IMR-90 (cell line): ENCODE measurements around the gene ERMAP. TPM values are rescaled to one million over a fixed set of nuclear protein-coding genes. Genes with fewer than 3 reads are reported as not detected.

ENCODE experiments used
- ATAC-seq: fragments of 200-7000 bp; cut with Tn5 transposase; 2 replicates; pipeline ENCODE4 v1.9.1; 2020; ENCODE audit warnings: low read depth, mild to moderate bottlenecking, moderate library complexity
- BruUV-seq: library from RNA; stranded (reverse); fragments of 400-500 nt; replicated peaks from 2 replicates; lab custom pipeline; 2021; lab: Mats Ljungman, UMichigan
- CTCF ChIA-PET: fragments of 300-600 bp; formaldehyde crosslinking; extraction: SDS; loops from one replicate; lab custom pipeline; 2021; ENCODE audit warnings: antibody characterized with exemption; lab: Yijun Ruan, JAX
- POLR2A ChIA-PET: fragments of 300-600 bp; sonication (Branson Sonifier 250); formaldehyde crosslinking; loops from one replicate; lab custom pipeline; 2022; ENCODE audit warnings: antibody characterized with exemption; ENCODE audit not compliant: unreplicated experiment; lab: Charles Lee
- DNase-seq: peaks from one replicate; pipeline ENCODE4 v3.0.0; 2013
- H2AFZ ChIP-seq: replicated peaks from 2 replicates; pipeline ENCODE3; 2013; ENCODE audit warnings: low read length, mild to moderate bottlenecking; ENCODE audit not compliant: poor library complexity
- H2AK5ac ChIP-seq: 2 replicates; pipeline ENCODE4 v1.6.1; 2013; ENCODE audit warnings: low read depth, low read length, inconsistent platforms
- H2AK9ac ChIP-seq: replicated peaks from 2 replicates; pipeline ENCODE3; 2013; ENCODE audit warnings: mild to moderate bottlenecking, low read depth, low read length, moderate library complexity; ENCODE audit not compliant: poor library complexity
- H2BK120ac ChIP-seq: 2 replicates; pipeline ENCODE4 v1.6.1; 2013; ENCODE audit warnings: low read depth, low read length, inconsistent platforms
- H2BK15ac ChIP-seq: 3 replicates; pipeline ENCODE4 v1.6.1; 2013; ENCODE audit warnings: low read depth, low read length, inconsistent platforms
- H2BK20ac ChIP-seq: 2 replicates; pipeline ENCODE4 v1.6.1; 2013; ENCODE audit warnings: low read depth, mild to moderate bottlenecking, inconsistent platforms, low read length, moderate library complexity
- H2BK5ac ChIP-seq: 2 replicates; pipeline ENCODE4 v1.6.1; 2013; ENCODE audit warnings: mild to moderate bottlenecking, low read depth, low read length, inconsistent platforms; ENCODE audit not compliant: poor library complexity, severe bottlenecking
- H3K14ac ChIP-seq: replicated peaks from 2 replicates; pipeline ENCODE4 v1.6.1; 2013; ENCODE audit warnings: low read depth, low read length, inconsistent platforms
- H3K18ac ChIP-seq: 2 replicates; pipeline ENCODE4 v1.6.1; 2013; ENCODE audit warnings: low read depth, low read length, control low read depth
- H3K23ac ChIP-seq: 2 replicates; pipeline ENCODE4 v1.6.1; 2013; ENCODE audit warnings: low read depth, low read length, inconsistent platforms
- H3K27ac ChIP-seq: 2 replicates; pipeline ENCODE4 v1.5.1; 2013; ENCODE audit warnings: mild to moderate bottlenecking, control low read depth, low read length; ENCODE audit not compliant: insufficient read depth
- H3K27me3 ChIP-seq: 2 replicates; pipeline ENCODE4 v1.6.1; 2013; ENCODE audit warnings: low read length; ENCODE audit not compliant: control insufficient read depth, insufficient read depth
- H3K36me3 ChIP-seq: 2 replicates; pipeline ENCODE4 v1.6.1; 2013; ENCODE audit warnings: low read length, mixed read lengths; ENCODE audit not compliant: control insufficient read depth, insufficient read depth
- H3K4ac ChIP-seq: 2 replicates; pipeline ENCODE4 v1.6.1; 2013; ENCODE audit warnings: low read depth, low read length, inconsistent platforms
- H3K4me1 ChIP-seq: 2 replicates; pipeline ENCODE4 v1.6.1; 2013; ENCODE audit warnings: low read length, mixed read lengths; ENCODE audit not compliant: control insufficient read depth, insufficient read depth
- H3K4me2 ChIP-seq: 2 replicates; pipeline ENCODE4 v1.6.1; 2013; ENCODE audit warnings: low read depth, mild to moderate bottlenecking, control low read depth, low read length, moderate library complexity
- H3K4me3 ChIP-seq: 2 replicates; pipeline ENCODE4 v1.5.1; 2013; ENCODE audit warnings: low read depth, mild to moderate bottlenecking, control low read depth, low read length, moderate library complexity; ENCODE audit not compliant: insufficient read depth
- H3K56ac ChIP-seq: 2 replicates; pipeline ENCODE4 v1.6.1; 2013; ENCODE audit warnings: low read length, inconsistent platforms; ENCODE audit not compliant: insufficient read depth; ENCODE audit errors: extremely low read depth
- H3K79me1 ChIP-seq, 2 experiments: 2 replicates each; pipeline ENCODE4 v1.6.1; 2013; ENCODE audit warnings: low read length in 2 of 2, inconsistent platforms in 1 of 2, low read depth in 1 of 2
- H3K9ac ChIP-seq: 2 replicates; pipeline ENCODE4 v1.6.1; 2013; ENCODE audit warnings: low read depth, low read length, control low read depth
- H3K9me1 ChIP-seq: 2 replicates; pipeline ENCODE4 v1.6.1; 2013; ENCODE audit warnings: low read length, inconsistent platforms; ENCODE audit not compliant: insufficient read depth
- H3K9me3 ChIP-seq: 2 replicates; pipeline ENCODE4 v1.6.1; 2013; ENCODE audit warnings: low read length; ENCODE audit not compliant: control insufficient read depth, insufficient read depth
- H4K20me1 ChIP-seq: 2 replicates; pipeline ENCODE4 v1.6.1; 2013; ENCODE audit warnings: low read length, inconsistent platforms; ENCODE audit not compliant: insufficient read depth
- H4K5ac ChIP-seq: 2 replicates; pipeline ENCODE4 v1.6.1; 2013; ENCODE audit warnings: mild to moderate bottlenecking, low read depth, low read length, control low read depth
- H4K8ac ChIP-seq, 2 experiments: 2 replicates each; pipeline ENCODE4 v1.6.1; 2013; ENCODE audit warnings: low read depth in 2 of 2, low read length in 2 of 2, control low read depth in 1 of 2, inconsistent platforms in 1 of 2
- H4K91ac ChIP-seq: 2 replicates; pipeline ENCODE4 v1.6.1; 2013; ENCODE audit warnings: low read depth, low read length, inconsistent platforms; ENCODE audit not compliant: insufficient read depth
- BHLHE40 ChIP-seq: fragments of 150-350 bp; IDR thresholded peaks from 2 replicates; pipeline ENCODE4 v1.6.1; 2016; ENCODE audit warnings: mild to moderate bottlenecking, low read depth, low read length
- CEBPB ChIP-seq: IDR thresholded peaks from 2 replicates; pipeline ENCODE4 v1.6.1; 2012; ENCODE audit warnings: low read depth, low read length, improper control_type of control experiment
- CHD1 ChIP-seq: IDR thresholded peaks from 2 replicates; pipeline ENCODE4 v1.6.1; 2012; ENCODE audit warnings: low read depth, low read length, improper control_type of control experiment
- FOS ChIP-seq: fragments of 150-350 bp; IDR thresholded peaks from 2 replicates; pipeline ENCODE4 v1.6.1; 2016; ENCODE audit warnings: low read depth, low read length
- MAZ ChIP-seq: IDR thresholded peaks from 2 replicates; pipeline ENCODE4 v1.6.1; 2012; ENCODE audit warnings: low read depth, mild to moderate bottlenecking, low read length, improper control_type of control experiment, moderate library complexity, borderline replicate concordance
- MXI1 ChIP-seq: IDR thresholded peaks from 2 replicates; pipeline ENCODE4 v1.6.1; 2012; ENCODE audit warnings: low read depth, mild to moderate bottlenecking, low read length, moderate library complexity, borderline replicate concordance
- NFE2L2 ChIP-seq: fragments of 150-350 bp; IDR thresholded peaks from 2 replicates; pipeline ENCODE4 v1.6.1; 2016; ENCODE audit warnings: low read depth, mild to moderate bottlenecking, low read length
- POLR2A ChIP-seq: IDR thresholded peaks from 2 replicates; pipeline ENCODE4 v1.6.1; 2012; ENCODE audit warnings: mild to moderate bottlenecking, low read depth, low read length
- RAD21 ChIP-seq: IDR thresholded peaks from 2 replicates; pipeline ENCODE4 v1.6.1; 2012; ENCODE audit warnings: low read length, improper control_type of control experiment
- RCOR1 ChIP-seq: IDR thresholded peaks from 2 replicates; pipeline ENCODE4 v1.6.1; 2012; ENCODE audit warnings: mild to moderate bottlenecking, low read length, improper control_type of control experiment; ENCODE audit not compliant: insufficient replicate concordance
- RFX5 ChIP-seq: IDR thresholded peaks from 2 replicates; pipeline ENCODE4 v1.8.0; 2012; ENCODE audit warnings: low read depth, mild to moderate bottlenecking, low read length, moderate library complexity
- SMC3 ChIP-seq: fragments of 150-350 bp; IDR thresholded peaks from 2 replicates; pipeline ENCODE4 v1.6.1; 2016; ENCODE audit warnings: low read depth, mild to moderate bottlenecking, antibody characterized with exemption, low read length, moderate library complexity
- WGBS, 2 experiments: methylation state at CpG; one replicate each; pipeline versions ENCODE4 v1.1.5 to v1.1.7; 2013; ENCODE audit warnings: missing lambda C conversion rate in 2 of 2; ENCODE audit not compliant: insufficient read length in 1 of 2; ENCODE audit errors: extremely low coverage in 2 of 2; 5-methylcytosine and 5-hydroxymethylcytosine counted together
- dilution Hi-C: fragments of 300-500 bp; cut with HindIII; formaldehyde crosslinking; loops from one replicate; pipeline ENCODE4 v1.14.3; 2018; ENCODE audit warnings: low sequenced_read_pairs; ENCODE audit not compliant: unreplicated experiment
- in situ Hi-C: fragments of 300-500 bp; cut with MboI; formaldehyde crosslinking; loops from 3 replicates; pipeline ENCODE4 v1.14.3; 2019; ENCODE audit warnings: low sequenced_read_pairs, inconsistent platforms, mixed read lengths
- intact Hi-C: fragments of 100-400 bp; cut with micrococcal nuclease; formaldehyde crosslinking; loops from 2 replicates; pipeline ENCODE4 v1.10.0; 2022
- polyA plus RNA-seq, 3 experiments: library from polyadenylated mRNA; depleted of rRNA; stranded (reverse); fragments of >200 nt; gene quantifications; 2 replicates each; pipeline ENCODE4 v1.2.3, GENCODE V29; 2012; ENCODE audit warnings: low replicate concordance in 1 of 3
- total RNA-seq: library from RNA; depleted of rRNA; stranded (reverse); fragments of >200 nt; gene quantifications from 2 replicates; pipeline ENCODE4 v1.2.3, GENCODE V29; 2012
- TF ChIP-seq, protein P1 (sequence below): conservative IDR thresholded peaks from 2 replicates; pipeline ENCODE4 v1.5.1; 2012; ENCODE audit warnings: mild to moderate bottlenecking, low read depth, low read length, improper control_type of control experiment
- TF ChIP-seq, protein P2 (sequence below): fragments of 150-350 bp; IDR thresholded peaks from 2 replicates; pipeline ENCODE4 v1.6.1; 2017; ENCODE audit warnings: mild to moderate bottlenecking, antibody characterized with exemption, low read length, low read depth

The ERMAP gene
- total and polyA plus RNA-seq, 2 of the 4 experiments (the other 2 are of a cell fraction): 5.0 to 7.2 TPM

GRCh38 chr1:42817976-42818375, 1.1 kb downstream of the ERMAP start:
- Histone ChIP-seq H2AFZ (no peak overlapping the region), H4K20me1 (no peaks in the 10 kb centered on the region), H3K36me3 (no peaks in the 10 kb centered on the region), H4K91ac (no peak overlapping the region), H4K8ac (no peak overlapping the region), H2BK5ac (no peak overlapping the region), H2BK15ac (no peak overlapping the region), H3K9me3 (no peaks in the 10 kb centered on the region), H2AK9ac (no peak overlapping the region), H2BK120ac (no peak overlapping the region), H3K27me3 (no peaks in the 10 kb centered on the region), H3K4ac (no peak overlapping the region), H4K5ac (no peak overlapping the region), H3K27ac (no peak overlapping the region), H3K9ac (no peak overlapping the region), H3K23ac (no peak overlapping the region), H2AK5ac (no peak overlapping the region), H3K4me3 (no peak overlapping the region), H2BK20ac (no peak overlapping the region), H3K9me1 (no peaks in the 10 kb centered on the region; the same call in 1 of the 2 replicates), H3K18ac (no peak overlapping the region), H3K4me2 (peak overlapping the region; percentile 100), H3K4me1 (peaks cover 2% of the 10 kb centered on the region; the same call in 1 of the 2 replicates), H3K14ac (no peak overlapping the region), H3K56ac (no peak overlapping the region), H3K79me1 (peaks cover 27 to 49% of the 10 kb centered on the region in 2 experiments)
- CTCF ChIA-PET: no interaction called here
- intact Hi-C loops (loop anchor here (5.0 kb wide), 1 partner anchor 51 kb away; the partner anchor contains the start of genes C1orf50 and P3H1), in situ Hi-C loops (no loop called here), dilution Hi-C loops (no loop called here)
- POLR2A ChIA-PET: interaction anchor here (0.5 kb wide), 1 partner anchor 1158 kb away, joined by 3 read pairs; no protein-coding TSS in a partner anchor
- TSS peak; percentile 34 for BruUV-seq
- TF ChIP-seq RFX5 (no peak), FOS (no peak), MAZ (no peak), CHD1 (no peak), CEBPB (no peak), NFE2L2 (no peak), MXI1 (no peak), RCOR1 (no peak), BHLHE40 (no peak), RAD21 (no peak), SMC3 (no peak), POLR2A (no peak)
- TF ChIP-seq, protein P1, sequence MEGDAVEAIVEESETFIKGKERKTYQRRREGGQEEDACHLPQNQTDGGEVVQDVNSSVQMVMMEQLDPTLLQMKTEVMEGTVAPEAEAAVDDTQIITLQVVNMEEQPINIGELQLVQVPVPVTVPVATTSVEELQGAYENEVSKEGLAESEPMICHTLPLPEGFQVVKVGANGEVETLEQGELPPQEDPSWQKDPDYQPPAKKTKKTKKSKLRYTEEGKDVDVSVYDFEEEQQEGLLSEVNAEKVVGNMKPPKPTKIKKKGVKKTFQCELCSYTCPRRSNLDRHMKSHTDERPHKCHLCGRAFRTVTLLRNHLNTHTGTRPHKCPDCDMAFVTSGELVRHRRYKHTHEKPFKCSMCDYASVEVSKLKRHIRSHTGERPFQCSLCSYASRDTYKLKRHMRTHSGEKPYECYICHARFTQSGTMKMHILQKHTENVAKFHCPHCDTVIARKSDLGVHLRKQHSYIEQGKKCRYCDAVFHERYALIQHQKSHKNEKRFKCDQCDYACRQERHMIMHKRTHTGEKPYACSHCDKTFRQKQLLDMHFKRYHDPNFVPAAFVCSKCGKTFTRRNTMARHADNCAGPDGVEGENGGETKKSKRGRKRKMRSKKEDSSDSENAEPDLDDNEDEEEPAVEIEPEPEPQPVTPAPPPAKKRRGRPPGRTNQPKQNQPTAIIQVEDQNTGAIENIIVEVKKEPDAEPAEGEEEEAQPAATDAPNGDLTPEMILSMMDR: no peak
- TF ChIP-seq, protein P2, sequence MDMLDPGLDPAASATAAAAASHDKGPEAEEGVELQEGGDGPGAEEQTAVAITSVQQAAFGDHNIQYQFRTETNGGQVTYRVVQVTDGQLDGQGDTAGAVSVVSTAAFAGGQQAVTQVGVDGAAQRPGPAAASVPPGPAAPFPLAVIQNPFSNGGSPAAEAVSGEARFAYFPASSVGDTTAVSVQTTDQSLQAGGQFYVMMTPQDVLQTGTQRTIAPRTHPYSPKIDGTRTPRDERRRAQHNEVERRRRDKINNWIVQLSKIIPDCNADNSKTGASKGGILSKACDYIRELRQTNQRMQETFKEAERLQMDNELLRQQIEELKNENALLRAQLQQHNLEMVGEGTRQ: no peak
- no peak for DNase-seq
- WGBS, 2 experiments: no CpG with 5 or more reads among the region's 3 CpGs
- no peak for ATAC-seq
